Ishikawa (cell line): ENCODE results near the gene CRYZ.

Experiments
- EP300 ChIP-seq: IDR thresholded peaks from 2 replicates; pipeline ENCODE4 v1.6.1; 2012; ENCODE audit warnings: borderline replicate concordance
- RAD21 ChIP-seq: IDR thresholded peaks from 2 replicates; pipeline ENCODE4 v1.6.1; 2012; ENCODE audit warnings: low read depth

DNA sequence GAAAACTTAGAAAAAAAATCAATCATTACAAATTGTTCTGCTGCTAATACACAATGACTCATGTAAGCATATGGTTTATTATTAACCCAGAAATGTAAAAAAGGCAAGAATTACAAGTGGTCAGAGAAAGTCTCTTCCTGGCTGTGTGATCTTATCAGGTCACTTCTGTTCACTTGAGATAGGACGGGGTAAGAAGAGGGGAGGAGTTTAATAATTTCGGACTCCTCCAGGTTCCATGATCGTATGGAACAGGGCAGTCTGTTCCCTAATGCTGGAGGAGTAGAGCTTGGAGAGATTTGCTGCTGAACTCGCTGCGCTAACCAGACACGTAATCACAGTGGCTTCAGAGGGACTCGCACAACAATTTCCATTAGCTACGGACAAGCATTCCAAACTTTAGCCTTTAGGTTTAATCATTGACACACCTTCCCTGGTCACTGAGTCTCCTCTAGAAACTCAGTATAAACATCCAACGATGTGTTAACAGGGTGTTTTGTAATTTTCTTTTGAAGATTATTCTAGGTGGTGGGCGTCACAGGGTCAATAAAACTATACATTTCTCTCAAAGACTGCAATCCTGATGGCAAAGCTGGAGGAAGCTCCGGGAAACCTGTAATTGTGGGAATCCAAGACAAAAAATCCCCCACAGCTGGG is 1.3 kb downstream of the CRYZ start:
- no peak for TF ChIP-seq RAD21
- TF ChIP-seq EP300, result no peak
